Tibial nerve (tissue), 4 donors: ENCODE data around the gene BST2.

ENCODE experiments used
- CTCF ChIP-seq, 5 experiments: fragments of 200-600 bp in 3 of 5; fragments of 450-650 bp in 2 of 5; sonication (generic) in 3 of 5; IDR thresholded peaks; one replicate each; pipeline ENCODE4 v1.5.1; 2016 to 2019; ENCODE audit warnings: antibody characterized with exemption in 5 of 5, mild to moderate bottlenecking in 3 of 5, moderate library complexity in 2 of 5
- EP300 ChIP-seq, 2 donors: sonication (generic); formaldehyde crosslinking; IDR thresholded peaks; one replicate each; pipeline ENCODE4 v1.6.1; 2017; ENCODE audit warnings: antibody characterized with exemption in 2 of 2, mild to moderate bottlenecking in 1 of 2
- POLR2A ChIP-seq, 2 donors: fragments of 450-650 bp; IDR thresholded peaks; one replicate each; pipeline ENCODE4 v1.6.1; 2017; ENCODE audit warnings: antibody characterized with exemption in 2 of 2, mild to moderate bottlenecking in 2 of 2, moderate library complexity in 2 of 2

GRCh38 chr19:17420475-17420924 lies 15.1 kb upstream of the BST2 start:
- TF ChIP-seq CTCF (IDR thresholded peaks at IDR 0.05) (no peak), EP300 (IDR thresholded peaks at IDR 0.05) (no peak), POLR2A (IDR thresholded peaks at IDR 0.05) (no peak)
